Panc1 (cell line): Measurements from ENCODE around the gene RNF11. TPM values are rescaled to one million over a fixed set of nuclear protein-coding genes. Genes with fewer than 3 reads are reported as not detected.

Experiments used
- ATAC-seq: fragments of 200-7000 bp; cut with Tn5 transposase; 2 replicates; pipeline ENCODE4 v1.9.1; 2020; ENCODE audit warnings: mild to moderate bottlenecking, moderate library complexity
- BruUV-seq: library from RNA; stranded (reverse); fragments of 400-500 nt; replicated peaks from 2 replicates; lab custom pipeline; 2021; lab: Mats Ljungman, UMichigan
- CTCF ChIA-PET: fragments of 300-600 bp; sonication (Branson Sonifier 250); formaldehyde crosslinking; loops from one replicate; lab custom pipeline; 2022; ENCODE audit warnings: antibody characterized with exemption; lab: Charles Lee
- POLR2A ChIA-PET: fragments of 300-600 bp; sonication (Branson Sonifier 250); formaldehyde crosslinking; loops from one replicate; lab custom pipeline; 2022; ENCODE audit warnings: antibody characterized with exemption; lab: Charles Lee
- DNase-seq: peaks from one replicate; pipeline ENCODE4 v3.0.0-alpha.2; 2010; ENCODE audit warnings: low read depth, low spot score
- H3K27ac ChIP-seq: 2 replicates; pipeline ENCODE4 v1.5.1; 2011; ENCODE audit warnings: mild to moderate bottlenecking, low read length, inconsistent platforms
- H3K27me3 ChIP-seq: fragments of 200-500 bp; sonication (Bioruptor generic); 2 replicates; pipeline ENCODE4 v1.6.0; 2014; ENCODE audit warnings: low read length, inconsistent platforms; ENCODE audit not compliant: control insufficient read depth, insufficient read depth
- H3K36me3 ChIP-seq: fragments of 200-500 bp; sonication (Bioruptor generic); 2 replicates; pipeline ENCODE4 v1.5.1; 2014; ENCODE audit warnings: inconsistent platforms, mild to moderate bottlenecking, low read length, moderate library complexity; ENCODE audit not compliant: control insufficient read depth, insufficient read depth
- H3K4me1 ChIP-seq: 2 replicates; pipeline ENCODE4 v1.5.1; 2011; ENCODE audit warnings: inconsistent platforms, mild to moderate bottlenecking, low read length, moderate library complexity; ENCODE audit not compliant: control insufficient read depth, insufficient read depth
- H3K4me3 ChIP-seq, 2 experiments: 2 replicates each; pipeline ENCODE4 v1.5.1; 2011 to 2012; ENCODE audit warnings: low read depth in 2 of 2, low read length in 2 of 2, mild to moderate bottlenecking in 2 of 2, inconsistent platforms in 1 of 2, moderate library complexity in 1 of 2
- H3K9me3 ChIP-seq: fragments of 200-500 bp; sonication (Bioruptor generic); 2 replicates; pipeline ENCODE4 v1.5.1; 2014; ENCODE audit warnings: low read depth, mild to moderate bottlenecking, inconsistent platforms, low read length, moderate library complexity; ENCODE audit not compliant: control insufficient read depth, insufficient read depth
- CTCF ChIP-seq: fragments of 450-650 bp; IDR thresholded peaks from 2 replicates; pipeline ENCODE4 v1.5.1; 2017; ENCODE audit warnings: mild to moderate bottlenecking
- POLR2AphosphoS5 ChIP-seq: IDR thresholded peaks from 2 replicates; pipeline ENCODE4 v1.6.1; 2012; ENCODE audit warnings: mild to moderate bottlenecking, low read depth, low read length, moderate library complexity
- REST ChIP-seq, 2 experiments: IDR thresholded peaks; 2 replicates each; pipeline ENCODE4 v1.6.1; 2011 to 2012; ENCODE audit warnings: low read depth in 2 of 2, control low read depth in 1 of 2, low read length in 1 of 2, mild to moderate bottlenecking in 1 of 2, moderate library complexity in 1 of 2; ENCODE audit not compliant: insufficient read depth in 1 of 2
- SIN3A ChIP-seq: IDR thresholded peaks from 2 replicates; pipeline ENCODE4 v1.6.1; 2012; ENCODE audit warnings: low read depth, mild to moderate bottlenecking, low read length, moderate library complexity, borderline replicate concordance; ENCODE audit not compliant: insufficient read depth
- TCF7L2 ChIP-seq: IDR thresholded peaks from 2 replicates; pipeline ENCODE4 v1.6.1; 2011; ENCODE audit warnings: mild to moderate bottlenecking, low read depth, low read length, inconsistent platforms
- in situ Hi-C: cut with HindIII; loops from 2 replicates; pipeline ENCODE4 v1.10.0; 2016; ENCODE audit warnings: low sequenced_read_pairs, low pct_unique_long_range_greater_than_20kb
- intact Hi-C: fragments of 100-400 bp; cut with micrococcal nuclease; formaldehyde crosslinking; loops from one replicate; pipeline ENCODE4 v1.10.0; 2022; ENCODE audit not compliant: unreplicated experiment
- total RNA-seq: library from RNA; stranded (reverse); gene quantifications from one replicate; pipeline ENCODE4 v1.2.1, GENCODE V29; 2021; ENCODE audit not compliant: unreplicated experiment

Gene RNF11
- total RNA-seq, 1 experiment from 2014 or later = 86.0 TPM

GRCh38 chr1:51189421-51190073, 46.5 kb upstream of the RNF11 start:
- TF ChIP-seq TCF7L2 (no peak), POLR2AphosphoS5 (no peak), SIN3A (no peak), CTCF (peak; percentile 86; the same call in 1 of the 2 replicates), REST (IDR thresholded peaks at IDR 0.05; ENCODE audit: insufficient read depth in 1 of 2, low read depth in 2 of 2, low read length in 1 of 2) (no peak)
- Histone ChIP-seq H3K27ac (no peak overlapping the region), H3K27me3 (no peaks in the 10 kb centered on the region), H3K9me3 (no peaks in the 10 kb centered on the region), H3K4me3 (no peak overlapping the region), H3K36me3 (no peaks in the 10 kb centered on the region), H3K4me1 (no peaks in the 10 kb centered on the region)
- BruUV-seq = no TSS peak
- DNase-seq = peak; percentile 61
- ChIA-PET CTCF (interaction anchor here (0.7 to 1.3 kb wide), 5 partner anchors 47 to 439 kb away, joined by 3 to 9 read pairs (median 3); partner anchors contain the start of gene RNF11), POLR2A (interaction anchor here (0.5 kb wide), 1 partner anchor 1157 kb away, joined by 4 read pairs; no protein-coding TSS in a partner anchor)
- in situ Hi-C loops = no loop called here
- intact Hi-C loops = loop anchor here (1.0 to 5.0 kb wide), 4 partner anchors 101 to 817 kb away; no protein-coding TSS in a partner anchor
- ATAC-seq = peak; percentile 70

- ChIA-PET POLR2A (no interaction called here), CTCF (interaction anchor here (0.6 to 0.8 kb wide), 2 partner anchors 162 to 440 kb away, joined by 3 to 4 read pairs; no protein-coding TSS in a partner anchor)
- ATAC-seq = no peak
- Histone ChIP-seq H3K27me3 (no peaks in the 10 kb centered on the region), H3K4me3 (no peak overlapping the region), H3K4me1 (no peaks in the 10 kb centered on the region), H3K27ac (no peak overlapping the region), H3K9me3 (no peaks in the 10 kb centered on the region), H3K36me3 (no peaks in the 10 kb centered on the region)
- TF ChIP-seq CTCF = no peak
- TF ChIP-seq SIN3A = no peak
- TF ChIP-seq POLR2AphosphoS5 = no peak
- no peak for TF ChIP-seq REST (IDR thresholded peaks at IDR 0.05; ENCODE audit: insufficient read depth in 1 of 2, low read depth in 2 of 2, low read length in 1 of 2)
- TF ChIP-seq TCF7L2 = no peak
- in situ Hi-C loops = no loop called here
- intact Hi-C loops = no loop called here
- DNase-seq = no peak
- no TSS peak for BruUV-seq
These were observed 45.1 kb upstream of the RNF11 start for GRCh38 chr1:51190961-51191360.
